NCI-H446 treated with DMSO at 0.1 percent for 48 hours (cell line): ENCODE results near the gene PARP1.
A peak's percentile ranks its signal among the peaks of the same experiment; 100 is the strongest.
"Not testable (repeated sequence)": the region's sequence is repeated elsewhere in the genome, so short reads cannot be mapped to it uniquely, and the experiment has no call there.

Source experiments
- DNase-seq: peaks from one replicate; lab custom pipeline; 2025; lab: John Stamatoyannopoulos, UW

The PARP1 gene

GRCh38 chr1:226428791-226429461, 21.0 kb upstream of the PARP1 start:
- DNase-seq, result no peak

- no peak for DNase-seq
Observed at GRCh38 chr1:226428348-226428747, 20.5 kb upstream of the PARP1 start.

- no peak for DNase-seq
Observed at GRCh38 chr1:226427131-226427530, 19.2 kb upstream of the PARP1 start.

GRCh38 chr1:226426395-226426794, 18.5 kb upstream of the PARP1 start:
- not testable (repeated sequence) for DNase-seq

- DNase-seq, result no peak
Observed at GRCh38 chr1:226425431-226426031, 17.6 kb upstream of the PARP1 start.

- DNase-seq, result no peak
Observed at GRCh38 chr1:226425004-226425378, 17.1 kb upstream of the PARP1 start.

GRCh38 chr1:226424221-226425003, 16.5 kb upstream of the PARP1 start:
- DNase-seq, result peak; percentile 80

GRCh38 chr1:226422478-226422877, 14.6 kb upstream of the PARP1 start:
- no peak for DNase-seq

- DNase-seq, result no peak
Observed at GRCh38 chr1:226420897-226421296, 13.0 kb upstream of the PARP1 start.

GRCh38 chr1:226420328-226420727, 12.4 kb upstream of the PARP1 start:
- no peak for DNase-seq

- no peak for DNase-seq
Observed at GRCh38 chr1:226419284-226420029, 11.6 kb upstream of the PARP1 start.

- DNase-seq, result no peak
Observed at GRCh38 chr1:226417830-226418546, 10.1 kb upstream of the PARP1 start.

- DNase-seq, result no peak
Observed at GRCh38 chr1:226417350-226417749, 9.5 kb upstream of the PARP1 start.

- no peak for DNase-seq
Observed at GRCh38 chr1:226414098-226414698, 6.3 kb upstream of the PARP1 start.

GRCh38 chr1:226411619-226412018, 3.7 kb upstream of the PARP1 start:
- no peak for DNase-seq

- DNase-seq, result no peak
Observed at GRCh38 chr1:226410958-226411357, 3.1 kb upstream of the PARP1 start.

GRCh38 chr1:226409392-226409791, 1.5 kb upstream of the PARP1 start:
- DNase-seq, result no peak

GRCh38 chr1:226408285-226409184, 642 bp upstream of the PARP1 start:
- no peak for DNase-seq

GRCh38 chr1:226407199-226407496, 745 bp downstream of the PARP1 start:
- DNase-seq, result no peak

- no peak for DNase-seq
Observed at GRCh38 chr1:226406401-226406881, 1.5 kb downstream of the PARP1 start.
